ENCODE data around the gene MRTFA.

GRCh38 chr22:40444178-40444831 lies 192.2 kb downstream of the MRTFA start:
- TF ChIP-seq CTCF (IDR thresholded peaks at IDR 0.05) (no peak), ZFX (IDR thresholded peaks at IDR 0.05; ENCODE audit: borderline replicate concordance) (no peak)

Data from 22Rv1 (cell line).